GM19239 (cell line): Measurements from ENCODE around the gene CPN2.

ENCODE experiments used
- DNase-seq: peaks from one replicate; pipeline ENCODE4 v3.0.0; 2011; ENCODE audit warnings: low spot score; ENCODE audit not compliant: insufficient read length
- FAIRE-seq: peaks from 2 replicates; lab custom pipeline; 2011; peaks lifted over from hg19 to GRCh38; lab: Jason Lieb, UNC

The CPN2 gene

DNA sequence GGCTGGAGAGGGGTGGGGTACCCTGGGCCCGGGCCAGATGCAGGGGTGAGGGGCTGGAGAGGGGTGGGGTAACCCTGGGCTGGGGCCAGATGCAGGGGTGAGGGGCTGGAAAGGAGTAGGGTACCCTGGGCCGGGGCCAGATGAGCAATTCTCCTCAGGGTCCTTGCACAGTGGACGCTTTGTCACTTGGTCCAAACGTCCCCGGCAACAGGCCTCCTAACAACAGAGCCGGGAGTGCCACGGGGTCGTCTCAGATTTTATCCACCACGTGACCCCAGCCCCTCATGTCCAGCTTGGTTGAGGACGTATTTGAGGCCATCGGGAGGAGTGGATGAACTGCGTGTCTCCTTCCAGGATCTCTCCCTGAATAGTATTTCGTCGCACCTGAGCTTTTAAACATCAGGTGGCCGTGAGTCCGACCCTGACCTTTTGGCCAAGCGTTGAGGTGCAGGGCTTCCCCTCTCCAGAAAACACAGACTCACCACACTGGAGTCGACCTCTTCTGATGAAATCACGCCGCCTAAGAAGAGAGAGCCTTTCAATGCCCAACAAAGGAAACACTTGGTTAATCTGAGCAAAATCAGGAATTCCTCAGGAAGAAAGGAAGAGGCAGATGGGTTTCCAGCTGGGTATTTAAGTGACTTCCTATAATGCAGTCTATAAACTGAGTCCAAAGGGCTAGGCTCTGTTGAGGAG is 31.2 kb upstream of the CPN2 start:
- no peak for DNase-seq
- FAIRE-seq = no peak

DNA sequence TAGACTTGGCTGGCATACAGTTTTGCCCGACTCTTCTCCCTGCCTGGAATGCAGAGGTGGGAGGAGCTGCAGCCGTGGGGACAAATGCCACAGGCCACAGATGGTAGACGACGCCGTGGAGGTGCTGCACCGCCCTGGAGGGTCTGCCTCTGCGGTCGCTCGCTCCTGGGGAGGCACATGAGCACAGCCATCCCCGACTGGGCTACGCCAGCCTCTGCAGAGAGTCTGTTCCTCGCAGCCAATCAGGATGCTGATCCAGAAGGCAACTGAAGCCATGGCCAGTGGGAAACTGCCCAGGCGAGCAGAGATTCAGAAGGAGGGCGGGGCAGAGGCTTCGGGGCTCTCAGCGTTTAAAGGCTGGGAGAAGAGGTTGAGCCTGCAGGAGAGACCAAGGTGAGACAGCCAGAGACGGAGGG is 30.3 kb upstream of the CPN2 start:
- no peak for DNase-seq

DNA sequence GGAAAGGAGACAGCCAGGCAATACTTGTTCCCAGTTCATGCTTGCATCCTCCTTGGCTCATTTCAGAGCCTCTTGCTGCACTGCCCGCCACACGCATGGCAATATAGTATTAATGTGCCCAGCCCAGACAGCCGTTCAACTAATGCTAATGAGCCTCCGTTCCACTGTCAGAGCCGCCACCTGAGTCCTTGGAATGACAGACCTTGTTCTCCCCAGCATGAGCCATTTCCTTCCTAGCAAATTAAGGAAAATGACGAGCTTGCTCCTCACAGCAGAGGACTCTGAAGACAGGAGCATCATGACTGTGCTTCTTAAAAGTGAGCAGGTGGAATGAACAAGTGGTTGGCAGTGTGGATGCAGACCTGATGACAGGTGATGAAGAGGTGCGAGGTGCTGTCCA is 29.2 kb upstream of the CPN2 start:
- no peak for DNase-seq
- FAIRE-seq = no peak

More for the DNA sequence above, 30.3 kb upstream of the CPN2 start:
- FAIRE-seq = no peak

DNA sequence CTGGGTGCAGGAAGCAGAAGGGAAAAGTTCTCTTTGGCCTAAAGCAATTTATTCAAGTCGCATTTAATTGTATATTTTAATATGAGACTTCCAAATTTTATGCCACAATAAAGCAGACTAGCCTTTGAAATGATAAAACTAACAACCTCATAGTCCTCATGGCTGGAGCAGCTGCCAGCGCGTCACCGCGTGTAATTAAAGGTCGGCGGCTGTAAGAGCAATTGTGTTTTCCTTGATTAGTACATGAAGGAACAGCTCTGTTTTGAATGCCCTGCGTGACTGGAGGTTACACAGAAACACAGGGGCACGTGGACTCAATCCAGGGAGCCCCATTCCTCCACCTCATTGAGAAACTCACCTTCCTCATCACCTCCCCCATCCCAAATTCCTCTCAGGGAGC is 28.5 kb upstream of the CPN2 start:
- DNase-seq (no peak), FAIRE-seq (no peak)

DNA sequence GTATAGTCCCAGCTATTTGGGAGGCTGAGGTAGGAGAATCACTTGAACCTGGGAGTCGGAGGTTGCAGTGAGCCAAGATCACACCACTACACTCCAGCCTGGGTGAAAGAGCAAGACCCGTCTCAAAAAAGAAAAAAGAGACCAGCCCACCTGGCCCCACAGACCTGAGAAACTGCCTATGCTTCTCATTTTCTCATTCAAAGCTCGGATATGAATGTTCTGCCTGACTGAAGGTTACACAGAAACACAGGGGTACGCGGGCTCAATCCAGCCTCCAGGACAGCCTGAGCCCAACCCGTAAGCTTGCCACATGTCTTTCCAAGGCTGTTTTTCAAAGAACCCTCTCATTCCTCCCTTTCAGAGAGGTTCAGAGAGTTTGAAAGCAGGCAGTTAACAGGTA is 28.1 kb upstream of the CPN2 start:
- FAIRE-seq (no peak), DNase-seq (no peak)

GRCh38 chr3:194377708-194378107 is 26.6 kb upstream of the CPN2 start:
- FAIRE-seq = no peak
- DNase-seq = no peak

- FAIRE-seq (no peak), DNase-seq (no peak)
Measured at GRCh38 chr3:194376241-194376560, 25.1 kb upstream of the CPN2 start.

GRCh38 chr3:194375473-194376240 is 24.5 kb upstream of the CPN2 start:
- FAIRE-seq (no peak), DNase-seq (no peak)

GRCh38 chr3:194374935-194375334 is 23.8 kb upstream of the CPN2 start:
- FAIRE-seq (no peak), DNase-seq (no peak)

DNA sequence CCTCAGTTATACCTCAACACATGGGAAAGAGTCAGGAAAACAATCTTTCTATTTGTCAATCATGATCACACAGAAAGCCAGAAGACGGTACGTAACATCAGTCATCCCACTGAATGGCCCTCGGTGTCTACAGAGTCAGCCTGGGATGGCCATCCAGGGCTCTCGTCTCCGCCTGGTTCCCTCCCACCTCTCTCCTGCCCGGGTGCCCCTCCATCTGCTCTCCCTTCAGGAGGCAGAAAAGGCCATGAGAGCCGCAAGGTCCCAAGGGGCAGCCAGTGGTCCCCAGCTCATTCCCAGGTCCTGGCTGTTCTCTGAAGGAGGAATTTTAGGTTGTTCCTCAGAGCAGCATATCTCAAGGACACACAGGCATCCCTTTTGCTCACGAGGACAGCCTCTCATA is 22.8 kb upstream of the CPN2 start:
- FAIRE-seq = no peak
- no peak for DNase-seq

GRCh38 chr3:194373028-194373427 is 21.9 kb upstream of the CPN2 start:
- FAIRE-seq (no peak), DNase-seq (no peak)

- FAIRE-seq (no peak), DNase-seq (no peak)
Measured at GRCh38 chr3:194370753-194371152, 19.6 kb upstream of the CPN2 start.

DNA sequence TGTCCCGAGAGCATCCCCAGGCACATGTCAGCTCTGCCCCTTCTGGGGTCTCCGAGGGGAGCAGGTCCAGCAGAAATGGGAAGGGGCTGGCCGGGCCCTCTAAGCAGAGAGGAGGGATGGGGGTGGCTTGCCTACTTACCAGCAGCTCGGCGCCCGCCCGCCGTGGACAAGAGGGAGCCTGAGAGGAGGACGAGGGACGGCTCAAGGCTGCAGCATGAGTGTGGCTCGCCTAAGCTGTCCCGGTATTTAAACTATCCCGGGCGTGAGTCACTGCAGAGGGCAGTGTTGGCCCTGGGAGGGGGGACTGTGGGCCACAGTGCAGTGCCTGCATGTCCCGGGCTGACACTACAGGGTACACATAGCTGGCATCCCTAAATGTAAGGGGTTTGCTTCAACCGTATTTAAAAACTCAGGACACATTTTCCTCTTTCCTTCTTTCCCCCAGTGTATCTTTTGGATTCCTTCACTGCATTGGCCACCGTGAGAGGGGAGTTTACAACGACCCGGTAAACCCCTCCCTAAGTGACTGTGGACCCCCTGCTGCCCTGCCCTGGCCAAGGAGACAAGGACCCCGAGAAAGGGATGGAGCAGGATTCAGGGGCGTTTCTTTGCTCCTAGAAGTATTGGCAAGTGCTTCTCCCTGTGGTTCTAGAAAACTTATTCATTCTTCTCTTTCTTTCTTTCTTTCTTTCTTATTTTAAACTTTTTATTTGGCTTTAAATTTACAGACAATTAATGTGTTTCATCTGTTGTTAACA is 18.6 kb upstream of the CPN2 start, which contains the start of gene LRRC15:
LRRC15 (minus strand) TSS at position 222 of the 758 bp plus-strand sequence. CDS start 8,700 bp downstream, outside the sequence.
- DNase-seq (no peak), FAIRE-seq (no peak)

DNA sequence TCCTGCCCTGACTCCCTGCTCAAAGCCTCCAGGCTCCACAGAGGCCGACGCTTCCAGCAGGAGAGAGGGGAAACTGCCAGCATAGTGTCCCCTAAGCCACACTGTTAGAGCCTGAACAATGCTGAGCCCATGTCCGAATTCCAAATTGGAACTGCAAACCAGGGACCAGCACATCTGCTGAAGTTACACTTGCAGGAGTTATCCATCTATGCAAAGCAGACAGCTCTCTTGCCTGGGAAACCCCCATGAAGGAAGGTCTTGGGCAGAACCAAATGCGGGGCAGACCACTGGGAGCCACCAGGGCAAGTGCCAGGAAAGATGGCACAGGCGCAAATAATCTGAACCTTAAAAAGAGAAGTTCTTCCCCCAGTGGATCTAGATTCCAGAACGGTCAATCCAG is 17.8 kb upstream of the CPN2 start:
- DNase-seq (no peak), FAIRE-seq (no peak)

- FAIRE-seq (no peak), DNase-seq (no peak)
Measured at GRCh38 chr3:194367992-194368841, 17.1 kb upstream of the CPN2 start.

DNA sequence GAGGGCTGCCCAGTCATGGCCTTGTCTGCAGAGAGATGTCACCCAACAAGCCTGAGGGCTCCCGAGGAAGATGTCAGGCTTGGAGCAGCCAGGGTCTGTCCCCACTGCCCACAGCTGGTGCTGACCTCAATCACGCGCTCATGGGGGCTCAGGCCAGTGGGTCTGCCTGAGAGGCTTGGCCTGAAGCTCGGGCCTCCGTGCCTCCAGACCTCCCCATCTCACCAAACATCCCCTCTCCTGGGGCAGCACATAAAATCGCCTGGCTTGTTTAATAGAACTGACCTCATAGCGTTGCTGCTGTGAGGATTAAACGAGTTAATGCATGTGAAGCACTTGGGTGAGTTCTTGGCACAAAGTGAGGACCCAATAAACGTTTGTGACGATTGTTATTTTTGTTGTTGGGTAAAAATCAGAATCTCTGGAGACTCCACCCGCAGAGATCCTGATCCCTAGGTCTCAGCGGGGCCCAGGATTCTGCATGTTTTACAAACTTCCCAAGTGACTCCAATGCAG is 14.9 kb upstream of the CPN2 start:
- no peak for DNase-seq
- no peak for FAIRE-seq

DNA sequence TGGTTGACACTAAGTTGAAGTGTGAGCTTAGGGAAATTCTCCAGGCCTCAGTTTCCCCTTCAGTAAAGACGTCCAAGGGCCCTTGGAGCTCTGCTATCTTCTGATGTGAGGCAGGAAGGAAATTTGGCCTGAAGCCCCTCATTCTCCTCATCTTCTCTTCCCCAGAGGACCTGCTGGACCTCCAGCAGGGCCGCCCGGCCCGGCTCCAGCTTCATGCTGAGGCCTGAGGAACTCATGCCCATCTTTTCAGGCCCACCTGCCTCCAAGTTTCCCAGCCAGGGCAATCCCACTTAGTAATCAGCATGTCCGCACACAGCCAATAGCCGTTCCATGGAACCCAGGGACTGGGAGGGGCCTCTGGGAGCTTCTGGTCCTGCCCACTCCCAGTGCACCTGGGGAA is 14.4 kb upstream of the CPN2 start:
- DNase-seq (no peak), FAIRE-seq (no peak)

- no peak for DNase-seq
Measured at GRCh38 chr3:194364652-194365434, 13.7 kb upstream of the CPN2 start.

GRCh38 chr3:194364314-194364651 is 13.2 kb upstream of the CPN2 start:
- FAIRE-seq (no peak), DNase-seq (no peak)

More at GRCh38 chr3:194364652-194365434, 13.7 kb upstream of the CPN2 start:
- FAIRE-seq = no peak
